KOPT-K1 (cell line): ENCODE results near the gene RAP1GAP2.
"Not testable (repeated sequence)": the region's sequence is repeated elsewhere in the genome, so short reads cannot be mapped to it uniquely, and the experiment has no call there.

Experiments used
- H3K27ac ChIP-seq: fragments of 200-600 bp; sonication (generic); 2 replicates; pipeline ENCODE4 v1.5.1; 2016; ENCODE audit warnings: antibody characterized with exemption, mild to moderate bottlenecking, low read depth, low read length; ENCODE audit not compliant: poor library complexity, severe bottlenecking
- H3K36me3 ChIP-seq: fragments of 200-600 bp; sonication (generic); 2 replicates; pipeline ENCODE4 v1.5.1; 2017; ENCODE audit warnings: antibody characterized with exemption, mild to moderate bottlenecking, low read length, moderate library complexity; ENCODE audit not compliant: insufficient read depth
- H3K9me3 ChIP-seq: fragments of 200-600 bp; sonication (generic); 2 replicates; pipeline ENCODE4 v1.5.1; 2017; ENCODE audit warnings: antibody characterized with exemption, low read length, mild to moderate bottlenecking; ENCODE audit not compliant: insufficient read depth, poor library complexity, severe bottlenecking

Gene RAP1GAP2

DNA sequence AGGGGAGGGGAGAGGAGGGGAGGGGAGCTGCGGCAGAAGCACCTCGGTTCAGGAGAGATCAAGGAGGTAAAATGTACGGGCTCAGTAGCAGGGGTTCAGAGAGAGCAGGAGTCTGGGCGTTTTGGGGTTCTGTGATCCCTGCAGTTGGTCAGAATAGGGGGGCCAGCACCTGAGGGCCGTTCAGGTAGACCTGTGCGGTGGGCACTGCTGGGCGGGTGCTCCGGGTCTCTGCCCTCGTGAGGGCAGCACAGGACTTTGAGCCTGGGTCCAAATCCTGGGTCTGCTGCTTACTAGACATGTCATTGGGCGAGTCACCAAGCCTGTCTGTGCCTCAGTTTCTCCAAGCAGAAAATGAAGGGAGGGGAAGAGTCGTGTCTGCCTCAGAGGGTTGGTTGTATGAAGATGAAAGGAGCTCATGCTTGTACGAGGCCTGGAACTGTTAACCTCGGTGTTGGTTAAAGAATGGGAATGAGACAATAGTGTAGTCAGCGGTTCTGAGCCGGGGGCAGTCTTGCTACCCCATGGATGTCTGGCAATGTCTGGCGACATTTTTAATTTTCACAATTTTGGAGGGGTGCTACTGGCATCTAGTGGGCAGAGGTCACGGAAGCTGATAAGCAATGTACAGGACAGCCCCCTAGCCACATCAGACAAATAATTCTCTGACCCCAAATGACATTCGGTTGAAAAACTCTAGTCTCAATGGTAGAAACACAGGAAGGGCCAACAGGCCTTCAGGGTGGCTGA is 231.7 kb downstream of the RAP1GAP2 start:
- no peaks in the 10 kb centered on the region for H3K36me3 ChIP-seq
- no peak overlapping the region for H3K27ac ChIP-seq

DNA sequence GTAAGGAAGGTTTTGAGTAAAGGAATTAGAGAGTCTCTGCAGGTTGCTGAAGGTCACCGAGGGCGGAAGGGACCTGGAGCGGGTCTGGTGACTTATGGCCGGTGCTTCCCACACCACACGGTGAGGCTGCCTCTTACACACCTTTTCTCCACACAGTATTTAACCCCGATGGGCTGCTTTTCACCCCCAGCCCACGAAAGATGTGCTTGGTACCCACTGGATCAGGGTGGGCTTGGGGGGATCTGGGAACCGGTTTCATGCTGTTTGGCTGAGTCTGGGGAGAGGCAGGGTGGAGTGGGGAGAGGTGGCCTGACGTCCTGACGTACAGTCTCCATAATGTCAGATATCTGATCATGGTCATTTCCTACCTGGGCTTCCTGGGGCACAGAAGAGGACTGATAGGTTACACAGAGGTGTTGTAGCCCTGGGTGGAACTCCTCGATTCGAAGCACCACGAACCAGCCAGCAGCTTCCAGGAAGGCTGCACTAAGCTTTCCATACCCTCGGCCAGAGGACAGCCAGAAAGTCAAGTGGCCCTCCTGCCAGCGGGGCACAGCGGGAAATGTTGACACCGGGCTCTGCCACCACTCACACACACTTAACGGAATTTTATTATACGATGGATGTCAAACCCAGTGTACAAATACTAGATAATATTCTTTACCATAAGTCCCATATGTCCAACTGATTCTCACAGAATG is 233.1 kb downstream of the RAP1GAP2 start:
- H3K27ac ChIP-seq: no peak overlapping the region
- H3K36me3 ChIP-seq: no peaks in the 10 kb centered on the region
- H3K9me3 ChIP-seq: peaks cover 4% of the 10 kb centered on the region

More for the DNA sequence above, 231.7 kb downstream of the RAP1GAP2 start:
- H3K9me3 ChIP-seq: peaks cover 16% of the 10 kb centered on the region

DNA sequence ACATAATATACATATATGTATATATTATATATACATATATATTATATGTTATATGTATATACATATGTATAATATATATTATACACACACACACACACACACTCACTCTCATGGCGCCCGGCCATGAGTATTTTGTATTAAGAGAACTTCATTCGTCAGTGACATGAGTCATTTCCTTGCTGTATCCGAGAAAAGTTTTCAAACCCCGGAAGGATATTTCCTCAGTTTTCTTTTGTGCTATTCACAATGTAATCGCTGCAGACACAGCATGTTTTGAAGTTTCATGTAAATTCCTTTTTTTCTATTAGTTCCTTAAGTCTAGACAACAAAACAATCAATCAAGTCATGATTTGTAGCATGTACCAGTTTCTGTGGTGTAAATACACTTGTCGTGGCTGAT is 233.9 kb downstream of the RAP1GAP2 start:
- no peaks in the 10 kb centered on the region for H3K9me3 ChIP-seq
- no peaks in the 10 kb centered on the region for H3K36me3 ChIP-seq
- no peak overlapping the region for H3K27ac ChIP-seq

DNA sequence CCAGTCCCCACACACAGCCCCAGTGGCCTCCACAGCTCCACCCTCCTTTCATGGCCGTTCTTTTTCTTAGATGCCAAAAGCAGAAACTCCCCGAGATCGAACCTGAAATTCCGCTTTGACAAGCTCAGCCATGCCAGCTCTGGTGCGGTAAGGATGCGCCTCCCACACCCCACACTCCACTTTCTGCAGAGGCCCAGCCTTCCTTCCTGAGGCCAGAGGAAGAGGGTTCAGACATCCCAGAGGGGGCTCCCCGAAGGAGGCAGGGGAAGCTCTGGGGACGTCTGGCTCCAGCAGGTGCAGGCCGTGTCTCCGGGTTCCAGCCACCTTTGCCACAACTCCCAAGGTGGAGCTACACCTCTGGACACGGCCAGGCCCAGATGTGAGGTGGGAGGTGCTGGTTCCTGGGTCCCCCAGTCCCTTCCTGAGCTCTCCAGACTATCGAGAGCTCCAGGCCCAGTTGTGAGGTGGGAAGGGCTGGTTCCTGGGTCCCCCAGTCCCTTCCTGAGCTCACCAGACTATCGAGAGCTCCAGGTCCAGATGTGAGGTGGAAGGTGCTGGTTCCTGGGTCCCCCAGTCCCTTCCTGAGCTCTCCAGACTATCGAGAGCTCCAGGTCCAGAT is 234.7 kb downstream of the RAP1GAP2 start:
- not testable (repeated sequence) for H3K36me3 ChIP-seq, H3K27ac ChIP-seq, H3K9me3 ChIP-seq

DNA sequence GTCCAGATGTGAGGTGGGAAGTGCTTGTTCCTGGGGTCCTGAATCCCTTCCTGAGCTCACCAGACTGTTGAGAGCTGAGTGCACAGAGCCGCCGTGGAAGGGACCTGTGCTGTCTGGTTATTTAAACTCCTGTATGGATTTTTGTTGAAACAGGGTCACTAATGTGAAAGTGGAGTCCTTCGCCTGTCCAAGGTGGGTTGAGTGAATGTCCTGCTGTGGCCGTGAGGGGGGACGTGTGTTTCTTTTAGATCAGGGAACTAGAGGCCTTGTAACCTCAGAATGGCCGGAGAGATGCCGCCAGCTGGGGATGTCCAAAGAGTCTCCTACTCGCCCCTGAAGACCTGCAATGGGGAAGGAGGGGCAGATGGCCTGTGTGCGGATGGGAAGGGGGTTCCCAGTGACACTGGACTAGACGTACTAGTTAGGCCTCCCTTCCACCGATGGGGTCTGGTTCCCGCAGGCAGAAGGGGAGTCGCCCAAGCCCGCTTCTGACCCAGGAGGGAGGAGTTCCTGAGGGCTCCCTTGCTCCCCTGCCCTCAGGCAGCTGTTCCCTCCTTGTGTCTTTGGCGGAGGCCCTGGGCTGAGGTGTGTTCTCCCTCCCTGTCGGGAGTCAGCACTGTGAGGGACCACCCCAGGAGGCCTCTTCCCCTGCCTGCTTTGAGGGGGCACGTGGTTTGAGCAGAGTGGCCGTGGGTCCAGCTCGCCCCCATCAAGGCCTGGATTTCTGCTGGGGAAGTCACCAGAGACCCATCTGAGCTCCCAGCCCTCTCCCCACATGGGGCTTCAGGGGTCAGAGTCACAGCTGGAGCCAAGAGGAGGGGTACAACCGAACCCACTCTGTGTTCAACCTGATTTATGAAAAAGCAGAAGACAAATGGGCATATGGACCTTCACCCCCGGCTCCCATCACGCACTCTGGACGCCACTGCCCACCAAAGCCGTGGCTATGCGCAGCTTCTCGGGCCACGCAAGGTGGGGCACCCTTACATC is 236.3 kb downstream of the RAP1GAP2 start:
- H3K9me3 ChIP-seq: no peaks in the 10 kb centered on the region
- no peaks in the 10 kb centered on the region for H3K36me3 ChIP-seq
- H3K27ac ChIP-seq: no peak overlapping the region

DNA sequence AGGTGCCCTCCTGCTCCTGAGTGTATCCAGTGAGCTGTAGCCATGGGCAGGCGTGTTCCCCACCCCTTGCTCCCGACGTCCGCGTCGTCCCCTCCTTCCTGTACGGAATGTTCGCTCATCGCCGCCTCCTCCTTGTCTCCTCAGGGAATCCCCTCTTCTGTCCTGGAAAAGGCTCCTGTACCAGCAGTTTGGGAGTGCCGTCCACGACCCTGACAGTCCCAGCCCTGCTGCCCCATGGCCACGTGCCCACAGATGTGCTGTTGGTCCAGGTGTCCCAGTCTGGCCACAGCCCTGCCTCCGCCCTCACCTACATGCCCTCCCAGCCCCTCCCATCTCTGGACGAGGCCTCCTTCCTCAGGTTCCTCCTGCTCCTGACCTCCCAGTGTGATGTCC is 237.0 kb downstream of the RAP1GAP2 start:
- no peaks in the 10 kb centered on the region for H3K9me3 ChIP-seq
- H3K36me3 ChIP-seq: no peaks in the 10 kb centered on the region
- H3K27ac ChIP-seq: no peak overlapping the region

DNA sequence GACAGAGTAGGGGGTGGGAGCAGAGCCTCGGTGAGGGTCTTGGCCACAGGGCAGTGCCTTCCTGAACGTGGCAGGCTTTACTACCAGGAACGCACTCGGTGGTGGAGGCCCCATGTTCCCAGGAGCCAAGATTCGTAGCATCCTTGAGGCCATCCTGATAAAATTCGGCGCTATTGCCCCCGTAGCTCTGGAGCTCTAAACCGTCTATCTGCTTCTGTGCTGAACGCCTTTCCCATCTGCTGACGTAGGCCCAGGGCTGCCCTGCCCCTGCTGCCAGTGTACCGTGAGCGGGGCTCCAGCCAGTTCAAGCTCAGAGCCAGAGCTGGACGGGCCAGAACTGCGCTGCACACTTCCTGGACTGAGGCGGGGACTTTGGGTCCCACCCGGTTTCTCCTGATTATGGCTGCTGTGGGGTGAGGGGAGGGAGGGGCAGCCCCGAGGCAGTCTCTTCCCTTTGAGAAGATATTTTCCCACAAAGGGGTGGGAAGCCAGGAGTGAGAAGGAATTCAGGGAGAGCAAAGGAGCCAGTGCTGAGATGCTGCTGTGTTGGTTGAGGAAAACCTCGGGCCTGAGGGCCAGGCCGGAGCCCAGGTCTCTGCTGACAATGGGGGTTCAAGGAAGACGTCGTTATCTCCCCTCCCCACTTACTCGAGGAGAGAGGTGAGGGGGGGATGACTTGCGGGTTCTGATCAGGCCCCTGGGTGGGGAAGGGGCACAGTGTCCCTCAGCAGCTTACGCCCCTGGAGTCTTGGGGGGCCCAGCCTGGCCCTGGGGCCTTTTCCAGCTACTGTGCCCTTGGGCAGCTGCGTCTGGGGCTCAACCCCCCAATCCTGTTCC is 237.7 kb downstream of the RAP1GAP2 start:
- no peaks in the 10 kb centered on the region for H3K9me3 ChIP-seq
- no peaks in the 10 kb centered on the region for H3K36me3 ChIP-seq
- H3K27ac ChIP-seq: no peak overlapping the region

DNA sequence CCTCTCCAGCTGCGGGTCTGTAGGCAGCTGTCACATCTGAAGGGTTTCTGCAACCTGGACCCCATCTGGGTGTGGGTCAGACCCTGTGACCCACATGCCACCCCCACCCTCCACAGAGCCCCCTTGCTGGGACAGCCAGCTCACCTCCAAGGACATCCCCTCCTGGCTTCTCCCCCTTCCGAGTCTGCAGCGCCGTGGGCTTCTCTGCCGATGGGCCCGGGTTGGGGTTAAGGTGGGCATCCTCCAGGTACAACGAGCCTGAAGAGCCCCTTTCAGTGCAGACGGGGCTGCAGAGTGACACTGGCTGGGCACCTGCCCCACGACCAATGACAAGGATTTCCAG is 238.3 kb downstream of the RAP1GAP2 start:
- H3K9me3 ChIP-seq: no peaks in the 10 kb centered on the region
- no peaks in the 10 kb centered on the region for H3K36me3 ChIP-seq
- no peak overlapping the region for H3K27ac ChIP-seq

DNA sequence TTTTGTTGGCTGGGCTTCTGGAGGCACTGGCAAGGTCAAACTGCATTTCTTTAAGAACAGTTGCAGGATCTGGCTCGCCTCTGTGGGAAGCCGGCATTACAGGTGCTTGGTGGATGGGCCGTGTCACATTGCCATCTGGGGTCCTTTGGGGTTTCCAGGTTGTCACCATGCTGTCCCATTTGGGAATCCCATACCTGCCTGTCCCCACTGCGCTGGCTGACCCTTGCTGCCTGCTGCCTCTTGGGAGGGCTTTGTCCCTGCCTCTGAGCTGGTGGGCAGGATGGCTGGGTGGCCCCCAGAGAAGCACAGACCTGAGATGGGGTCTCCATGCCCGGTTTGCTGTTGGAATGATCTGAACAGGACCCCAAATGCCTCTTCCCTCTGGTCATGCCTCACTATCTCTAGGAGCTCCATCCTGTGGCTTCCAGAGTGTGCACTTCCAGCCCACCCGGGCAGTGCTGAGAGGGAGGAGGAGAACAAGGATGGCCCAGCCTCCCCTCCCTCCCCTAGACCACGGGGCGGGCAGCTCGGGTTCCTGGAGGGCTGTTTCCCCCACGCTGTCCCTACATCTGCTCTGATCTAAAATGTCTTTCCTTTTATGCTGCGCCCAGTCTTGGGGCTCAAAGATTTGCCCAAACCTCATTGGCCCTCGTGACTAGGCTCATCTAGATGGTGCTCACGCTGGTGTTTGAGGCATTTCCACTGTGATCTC is 239.2 kb downstream of the RAP1GAP2 start:
- Histone ChIP-seq H3K27ac (no peak overlapping the region), H3K9me3 (no peaks in the 10 kb centered on the region), H3K36me3 (no peaks in the 10 kb centered on the region)

DNA sequence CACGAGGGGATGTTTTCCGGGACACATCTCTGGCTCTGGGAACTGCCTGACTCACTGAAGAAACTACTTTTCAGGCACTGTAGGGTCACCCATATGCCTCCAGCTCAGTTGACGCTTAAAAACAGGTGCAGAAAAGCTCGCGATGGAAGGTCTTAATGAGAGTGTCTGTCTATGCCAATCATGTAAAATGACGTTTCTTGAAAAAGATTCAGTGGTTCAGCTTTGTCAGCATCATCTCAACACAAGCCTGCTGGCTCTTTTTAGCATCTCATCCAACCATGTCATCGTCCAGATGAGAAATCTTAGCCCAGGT is 239.7 kb downstream of the RAP1GAP2 start:
- H3K9me3 ChIP-seq: no peaks in the 10 kb centered on the region
- no peak overlapping the region for H3K27ac ChIP-seq
- H3K36me3 ChIP-seq: no peaks in the 10 kb centered on the region

DNA sequence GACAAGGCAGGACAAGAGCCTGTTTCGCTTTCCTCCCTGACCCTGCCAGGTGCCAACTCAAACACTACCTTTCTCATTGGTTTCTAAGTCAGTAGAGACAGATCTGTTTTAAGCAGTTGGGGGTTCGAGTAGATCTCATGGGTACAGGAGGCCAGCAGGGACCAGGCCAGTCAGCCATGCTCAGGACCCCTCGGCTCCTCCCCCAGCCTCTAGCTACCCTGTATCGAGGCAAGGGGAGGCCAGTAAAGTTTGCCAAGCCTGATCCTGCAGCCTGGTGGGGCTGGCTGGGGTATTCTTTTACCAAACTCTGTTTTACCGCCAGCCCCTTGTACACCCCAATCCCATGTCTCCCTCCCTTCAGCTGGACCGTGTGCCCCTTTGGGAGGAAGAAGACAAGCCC is 240.6 kb downstream of the RAP1GAP2 start:
- no peaks in the 10 kb centered on the region for H3K36me3 ChIP-seq
- no peaks in the 10 kb centered on the region for H3K9me3 ChIP-seq
- H3K27ac ChIP-seq: no peak overlapping the region

DNA sequence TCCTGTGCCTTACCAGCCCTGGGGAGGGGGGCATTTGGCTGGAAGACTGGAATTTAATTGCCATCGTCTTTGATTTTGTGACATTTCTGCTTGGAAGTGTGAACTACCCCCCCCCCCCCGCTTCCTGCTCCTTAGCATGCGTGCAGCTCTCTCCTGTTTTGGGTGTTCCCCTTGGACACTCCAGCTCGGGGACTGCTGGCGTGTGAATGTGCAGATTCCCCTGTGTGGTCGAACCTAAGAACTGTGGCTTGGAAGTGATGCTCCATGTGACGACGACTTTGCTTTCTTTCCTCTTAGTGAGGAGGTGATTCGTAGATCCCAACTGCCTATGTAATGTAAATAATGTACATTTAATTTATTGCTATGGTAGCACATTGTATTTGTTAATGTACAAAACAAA is 241.0 kb downstream of the RAP1GAP2 start:
- H3K9me3 ChIP-seq: no peaks in the 10 kb centered on the region
- no peak overlapping the region for H3K27ac ChIP-seq
- no peaks in the 10 kb centered on the region for H3K36me3 ChIP-seq

DNA sequence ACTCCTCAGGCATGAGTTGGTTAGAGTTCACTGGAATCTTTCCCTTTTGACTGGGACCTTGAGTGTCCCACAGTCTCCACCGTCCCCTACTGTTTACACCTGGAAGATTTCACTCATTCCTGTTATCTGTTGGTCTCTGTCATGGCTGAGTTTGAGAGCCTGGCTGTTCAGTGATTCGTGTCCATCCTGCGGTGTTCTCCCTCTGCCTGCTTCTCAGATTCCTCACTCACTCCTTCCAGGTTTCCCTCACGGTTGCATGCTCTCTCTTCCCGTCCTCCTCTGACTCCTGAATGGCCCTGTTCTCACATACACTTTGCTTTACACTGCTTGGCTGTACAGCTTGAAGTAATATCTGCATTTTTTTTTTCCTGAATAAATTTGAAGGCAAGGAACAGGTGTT is 242.7 kb downstream of the RAP1GAP2 start:
- H3K9me3 ChIP-seq: peaks cover 9% of the 10 kb centered on the region
- H3K27ac ChIP-seq: no peak overlapping the region
- no peaks in the 10 kb centered on the region for H3K36me3 ChIP-seq

DNA sequence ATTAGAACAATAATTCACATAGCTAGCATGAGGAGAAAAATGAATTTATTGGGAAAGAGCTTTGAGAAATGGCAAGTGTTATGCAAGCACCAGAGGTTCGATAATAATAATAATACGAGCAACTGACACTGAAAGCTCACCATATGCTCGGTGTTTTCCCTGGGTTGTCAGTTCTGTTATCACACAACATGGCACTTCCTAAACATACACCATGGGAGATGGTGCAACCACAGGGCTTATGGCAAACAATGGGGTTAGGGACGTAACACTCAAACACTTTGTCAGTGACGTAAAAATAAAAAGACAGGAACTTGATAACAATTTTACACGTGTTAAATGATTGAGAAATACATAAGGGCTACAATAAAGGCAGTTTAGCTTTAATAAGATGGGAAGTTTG is 243.5 kb downstream of the RAP1GAP2 start:
- H3K9me3 ChIP-seq: peaks cover 14% of the 10 kb centered on the region
- H3K36me3 ChIP-seq: no peaks in the 10 kb centered on the region
- H3K27ac ChIP-seq: no peak overlapping the region
